Neural cell (in vitro differentiated cells): ENCODE measurements around the gene CDK5RAP2.

Experiments
- CTCF ChIP-seq: fragments of 450-650 bp; IDR thresholded peaks from 2 replicates; pipeline ENCODE4 v1.5.1; 2014; ENCODE audit warnings: antibody characterized with exemption, mild to moderate bottlenecking, moderate library complexity; ENCODE audit not compliant: poor library complexity, severe bottlenecking
- MXI1 ChIP-seq: fragments of 450-650 bp; conservative IDR thresholded peaks from 2 replicates; pipeline ENCODE4 v1.6.1; 2014; ENCODE audit warnings: antibody characterized with exemption, mild to moderate bottlenecking; ENCODE audit not compliant: poor library complexity, severe bottlenecking
- POLR2AphosphoS5 ChIP-seq: IDR thresholded peaks from 2 replicates; pipeline ENCODE4 v1.6.1; 2012

DNA sequence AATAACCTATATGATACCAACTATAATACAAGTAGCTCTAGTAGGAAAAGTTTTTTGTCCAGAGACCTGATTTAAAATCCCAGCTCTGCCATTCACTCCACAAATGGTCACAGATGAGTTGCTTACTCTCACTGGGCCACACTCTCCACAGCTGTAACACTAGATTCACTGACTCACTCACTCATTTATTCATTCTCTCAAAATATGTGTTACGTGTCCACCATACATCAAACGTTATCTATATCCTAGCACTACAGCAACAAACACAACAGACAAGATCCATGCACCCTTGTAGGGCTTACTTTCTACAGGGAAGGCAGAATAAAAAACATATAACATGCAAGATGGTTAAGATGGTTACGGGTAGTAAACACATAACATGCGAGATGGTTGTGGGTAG is 146.3 kb downstream of the CDK5RAP2 start:
- TF ChIP-seq MXI1 (no peak), POLR2AphosphoS5 (no peak), CTCF (no peak)
